Esophagus mucosa (tissue), 1 donor: ENCODE results near the gene RPA1. TPM values are rescaled to one million over a fixed set of nuclear protein-coding genes. Genes with fewer than 3 reads are reported as not detected.

Experiments
- ATAC-seq: fragments of 200-7000 bp; cut with Tn5 transposase; one replicate; pipeline ENCODE4 v1.9.1; 2020
- total RNA-seq: library from RNA; stranded (reverse); gene quantifications from one replicate; pipeline ENCODE4 v1.2.4, GENCODE V29; 2023
- donor health status: DM: yes; HTN: yes; CAD: no.

RPA1 gene
- total RNA-seq, 1 donor from 2014 or later, result 87.5 TPM

GRCh38 chr17:1942666-1943435 lies 113.0 kb downstream of the RPA1 start:
- ATAC-seq, result no peak

GRCh38 chr17:1943436-1943831 lies 113.6 kb downstream of the RPA1 start:
- no peak for ATAC-seq

- ATAC-seq, result no peak
Measured at GRCh38 chr17:1945621-1946020, 115.8 kb downstream of the RPA1 start.

GRCh38 chr17:1946021-1946932 lies 116.5 kb downstream of the RPA1 start:
- no peak for ATAC-seq

GRCh38 chr17:1947229-1947742 lies 117.5 kb downstream of the RPA1 start:
- no peak for ATAC-seq

- no peak for ATAC-seq
Measured at GRCh38 chr17:1947743-1948516, 118.1 kb downstream of the RPA1 start.

- ATAC-seq, result no peak
Measured at GRCh38 chr17:1948517-1948825, 118.7 kb downstream of the RPA1 start.

Other genes starting within 250 kb of the RPA1 start
- gene SLC43A2, start 201.2 kb upstream of the RPA1 start, total RNA-seq, result 3.6 TPM
- gene SCARF1, start 184.3 kb upstream of the RPA1 start, total RNA-seq, result 2.3 TPM
- 5.3 TPM for gene RILP, start 180.1 kb upstream of the RPA1 start, total RNA-seq
- gene PRPF8, start 145.1 kb upstream of the RPA1 start, total RNA-seq, result 171 TPM
- 10.9 TPM for gene TLCD2, start 119.6 kb upstream of the RPA1 start, total RNA-seq
- gene WDR81, start 105.3 kb upstream of the RPA1 start, total RNA-seq, result 10.2 TPM
- gene SERPINF2, start 87.1 kb upstream of the RPA1 start, total RNA-seq, result 2.7 TPM
- 28.4 TPM for gene SERPINF1, start 67.9 kb upstream of the RPA1 start, total RNA-seq
- 5.7 TPM for gene SMYD4, start 103 bp upstream of the RPA1 start, total RNA-seq
- 1.2 TPM for gene RTN4RL1, start 195.3 kb downstream of the RPA1 start, total RNA-seq
- gene DPH1, start 200.1 kb downstream of the RPA1 start, total RNA-seq, result 29.1 TPM
- gene OVCA2, start 212.0 kb downstream of the RPA1 start, total RNA-seq, result 32.3 TPM
- gene HIC1, start 225.1 kb downstream of the RPA1 start, total RNA-seq, result 2.3 TPM